BE2C (cell line): ENCODE data around the gene AFF4.

Source experiments
- DNase-seq: peaks from one replicate; pipeline ENCODE4 v3.0.0-alpha.2; 2020
- H3K27me3 ChIP-seq: fragments of 250-450 bp; sonication (Bioruptor Pico); 2 replicates; pipeline ENCODE4 v1.5.1; 2020; ENCODE audit warnings: mild to moderate bottlenecking
- H3K36me3 ChIP-seq: fragments of 250-450 bp; sonication (Bioruptor Pico); 2 replicates; pipeline ENCODE4 v1.5.1; 2020; ENCODE audit warnings: mild to moderate bottlenecking
- H3K4me1 ChIP-seq: fragments of 250-450 bp; sonication (Bioruptor Pico); 2 replicates; pipeline ENCODE4 v1.5.1; 2020
- H3K4me3 ChIP-seq: 2 replicates; pipeline ENCODE4 v1.5.1; 2011; ENCODE audit warnings: low read depth, low read length
- H3K9me3 ChIP-seq: fragments of 250-450 bp; sonication (Bioruptor Pico); 2 replicates; pipeline ENCODE4 v1.5.1; 2020
- TF ChIP-seq, protein P1 (sequence below): IDR thresholded peaks from 2 replicates; pipeline ENCODE4 v1.5.1; 2012; ENCODE audit warnings: mild to moderate bottlenecking, low read depth, low read length

AFF4 gene

DNA sequence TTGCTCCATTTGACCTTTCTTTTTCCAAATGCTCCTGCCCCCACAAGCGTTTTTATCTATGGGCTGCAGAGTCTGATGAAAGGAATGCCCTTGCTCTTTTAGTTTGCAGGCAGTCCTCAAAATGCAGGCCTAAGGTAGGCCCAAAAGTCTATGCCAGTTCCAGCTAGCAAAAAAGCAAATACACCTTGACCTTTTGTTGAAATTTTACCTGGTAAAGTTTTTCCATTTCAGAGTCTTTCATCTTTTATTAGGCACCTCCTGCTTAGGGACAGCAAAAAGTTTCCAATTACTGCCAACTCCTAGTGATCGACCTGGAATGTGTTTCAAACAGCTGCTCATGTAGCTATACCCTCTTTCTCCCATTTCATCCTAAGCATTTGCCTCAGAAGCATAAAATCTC lies 92.6 kb downstream of the AFF4 start:
- H3K36me3 ChIP-seq, result peaks cover 54% of the 10 kb centered on the region
- TF ChIP-seq, protein P1, sequence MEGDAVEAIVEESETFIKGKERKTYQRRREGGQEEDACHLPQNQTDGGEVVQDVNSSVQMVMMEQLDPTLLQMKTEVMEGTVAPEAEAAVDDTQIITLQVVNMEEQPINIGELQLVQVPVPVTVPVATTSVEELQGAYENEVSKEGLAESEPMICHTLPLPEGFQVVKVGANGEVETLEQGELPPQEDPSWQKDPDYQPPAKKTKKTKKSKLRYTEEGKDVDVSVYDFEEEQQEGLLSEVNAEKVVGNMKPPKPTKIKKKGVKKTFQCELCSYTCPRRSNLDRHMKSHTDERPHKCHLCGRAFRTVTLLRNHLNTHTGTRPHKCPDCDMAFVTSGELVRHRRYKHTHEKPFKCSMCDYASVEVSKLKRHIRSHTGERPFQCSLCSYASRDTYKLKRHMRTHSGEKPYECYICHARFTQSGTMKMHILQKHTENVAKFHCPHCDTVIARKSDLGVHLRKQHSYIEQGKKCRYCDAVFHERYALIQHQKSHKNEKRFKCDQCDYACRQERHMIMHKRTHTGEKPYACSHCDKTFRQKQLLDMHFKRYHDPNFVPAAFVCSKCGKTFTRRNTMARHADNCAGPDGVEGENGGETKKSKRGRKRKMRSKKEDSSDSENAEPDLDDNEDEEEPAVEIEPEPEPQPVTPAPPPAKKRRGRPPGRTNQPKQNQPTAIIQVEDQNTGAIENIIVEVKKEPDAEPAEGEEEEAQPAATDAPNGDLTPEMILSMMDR, result no peak

DNA sequence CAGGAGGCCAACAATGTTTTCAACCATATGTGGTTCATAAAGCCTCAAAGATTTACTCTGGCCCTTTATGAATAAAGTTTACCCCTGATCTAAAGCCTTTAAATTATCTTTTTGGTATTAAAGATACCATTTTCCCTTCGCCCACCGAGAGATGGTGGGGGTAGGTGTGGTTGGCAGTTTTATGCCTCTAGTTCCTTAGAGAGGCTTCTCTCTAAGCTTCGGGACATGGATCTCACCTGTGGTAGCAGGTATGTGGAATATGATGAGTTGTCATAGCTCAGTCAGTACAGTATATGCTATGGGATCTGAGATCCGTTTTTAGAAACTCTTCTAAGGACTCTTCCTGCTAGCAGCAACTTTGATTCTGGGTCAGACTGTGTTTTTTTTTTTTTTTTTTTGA lies 94.7 kb downstream of the AFF4 start:
- Histone ChIP-seq H3K27me3 (no peaks in the 10 kb centered on the region), H3K9me3 (no peaks in the 10 kb centered on the region), H3K4me3 (no peak overlapping the region), H3K4me1 (peaks cover 3% of the 10 kb centered on the region; the same call in 1 of the 2 replicates), H3K36me3 (peaks cover 49% of the 10 kb centered on the region)
- TF ChIP-seq, protein P1, result no peak
- no peak for DNase-seq

More for the DNA sequence above, 92.6 kb downstream of the AFF4 start:
- H3K9me3 ChIP-seq, result no peaks in the 10 kb centered on the region
- H3K27me3 ChIP-seq, result no peaks in the 10 kb centered on the region
- H3K4me1 ChIP-seq, result peaks cover 3% of the 10 kb centered on the region; the same call in 1 of the 2 replicates
- no peak for DNase-seq
- H3K4me3 ChIP-seq, result no peak overlapping the region

GRCh38 chr5:132867046-132867451 lies 96.4 kb downstream of the AFF4 start:
- no peak for DNase-seq
- peaks cover 46% of the 10 kb centered on the region for H3K36me3 ChIP-seq
- H3K4me1 ChIP-seq, result peaks cover 3% of the 10 kb centered on the region; the same call in 1 of the 2 replicates
- TF ChIP-seq, protein P1, result no peak
- H3K9me3 ChIP-seq, result no peaks in the 10 kb centered on the region
- peak overlapping the region; percentile 91 for H3K4me3 ChIP-seq
- no peaks in the 10 kb centered on the region for H3K27me3 ChIP-seq

DNA sequence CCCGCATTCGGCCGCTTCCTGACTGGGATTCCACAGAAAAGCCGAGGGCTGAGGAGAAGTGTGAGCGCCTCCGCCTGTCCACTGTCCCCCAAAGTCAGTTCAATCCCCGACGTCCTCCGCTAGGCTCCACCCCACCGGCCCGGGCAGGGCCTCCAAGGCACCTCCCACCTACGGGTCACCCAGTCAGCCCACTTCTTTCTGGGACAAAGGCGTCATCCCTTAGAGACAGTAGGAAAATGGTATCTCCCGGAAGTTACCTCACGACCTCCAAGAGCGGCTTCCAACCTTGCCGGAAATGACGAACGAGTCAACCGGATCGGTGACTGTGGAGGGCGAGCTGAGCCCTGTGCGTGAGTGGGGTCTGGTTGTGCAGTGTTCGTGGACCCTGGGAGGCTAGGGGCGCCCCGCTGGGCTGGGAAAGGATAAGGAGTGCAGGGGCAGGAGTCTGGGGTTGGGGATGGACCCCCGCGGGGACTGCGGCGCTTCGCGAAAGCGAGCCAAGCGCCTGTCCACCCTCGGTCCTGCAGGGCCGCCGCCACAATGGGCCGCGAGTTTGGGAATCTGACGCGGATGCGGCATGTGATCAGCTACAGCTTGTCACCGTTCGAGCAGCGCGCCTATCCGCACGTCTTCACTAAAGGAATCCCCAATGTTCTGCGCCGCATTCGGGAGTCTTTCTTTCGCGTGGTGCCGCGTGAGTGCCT lies 96.9 kb downstream of the AFF4 start, which contains the start of the genes GDF9 and UQCRQ:
GDF9 (minus strand) TSS at position 128 of the 704 bp plus-strand sequence. CDS start 1,936 bp downstream, outside the sequence.
UQCRQ (plus strand) TSS at position 301 of the 704 bp plus-strand sequence; CDS start at position 541, 240 bp downstream.
- H3K9me3 ChIP-seq, result no peaks in the 10 kb centered on the region
- TF ChIP-seq, protein P1, result peak; percentile 31; the same call in 1 of the 2 replicates
- peak; percentile 96 for DNase-seq
- H3K27me3 ChIP-seq, result no peaks in the 10 kb centered on the region
- H3K36me3 ChIP-seq, result peaks cover 40% of the 10 kb centered on the region
- peaks cover 3% of the 10 kb centered on the region; the same call in 1 of the 2 replicates for H3K4me1 ChIP-seq
- peak within 1 kb of the TSS; percentile 91 for H3K4me3 ChIP-seq

- no peak for DNase-seq
- Histone ChIP-seq H3K9me3 (no peaks in the 10 kb centered on the region), H3K27me3 (no peaks in the 10 kb centered on the region), H3K4me3 (peak overlapping the region; percentile 91), H3K36me3 (peaks cover 35% of the 10 kb centered on the region), H3K4me1 (peaks cover 3% of the 10 kb centered on the region; the same call in 1 of the 2 replicates)
- TF ChIP-seq, protein P1, result no peak
Measured at GRCh38 chr5:132865668-132866341, 97.6 kb downstream of the AFF4 start.

DNA sequence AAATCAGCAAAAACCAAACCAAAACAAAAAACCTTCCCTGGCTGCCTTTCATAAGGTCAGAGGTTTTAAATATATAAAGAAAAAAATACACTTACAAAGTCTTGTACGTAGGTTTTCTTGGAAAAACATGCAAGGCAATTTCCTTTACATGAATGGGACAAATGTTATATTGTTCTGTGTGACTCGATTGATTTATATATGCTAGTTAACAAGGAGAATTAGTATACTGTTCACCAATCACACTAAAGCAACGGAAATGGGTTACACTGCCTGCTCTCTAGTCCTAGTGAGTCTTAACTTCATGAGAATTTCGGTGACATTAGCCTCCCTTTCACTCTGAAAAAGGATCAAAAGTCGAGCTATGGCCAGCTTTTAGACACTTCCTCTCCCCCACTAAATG lies 102.7 kb downstream of the AFF4 start:
- Histone ChIP-seq H3K36me3 (no peaks in the 10 kb centered on the region), H3K4me1 (no peaks in the 10 kb centered on the region), H3K9me3 (no peaks in the 10 kb centered on the region), H3K27me3 (no peaks in the 10 kb centered on the region), H3K4me3 (no peak overlapping the region)
- TF ChIP-seq, protein P1, result no peak
- DNase-seq, result no peak
